Esophagus muscularis mucosa (tissue), 3 donors: Measurements from ENCODE around the gene GABARAPL1.

Experiments used
- CTCF ChIP-seq, 3 experiments: fragments of 200-600 bp in 2 of 3; fragments of 450-650 bp in 1 of 3; sonication (generic) in 2 of 3; IDR thresholded peaks; one replicate each; pipeline ENCODE4 v1.5.1; 2017 to 2019; ENCODE audit warnings: antibody characterized with exemption in 3 of 3, mild to moderate bottlenecking in 2 of 3, moderate library complexity in 1 of 3
- POLR2AphosphoS5 ChIP-seq, 2 donors: sonication (generic); formaldehyde crosslinking; IDR thresholded peaks; one replicate each; pipeline ENCODE4 v1.6.1; 2017; ENCODE audit warnings: antibody characterized with exemption in 2 of 2

- TF ChIP-seq CTCF (IDR thresholded peaks at IDR 0.05) (no peak), POLR2AphosphoS5 (IDR thresholded peaks at IDR 0.05) (no peak)
These were observed 39.5 kb downstream of the GABARAPL1 start for GRCh38 chr12:10252201-10252600.
